ENCODE measurements around the gene WFIKKN1. TPM values are rescaled to one million over a fixed set of nuclear protein-coding genes. Genes with fewer than 3 reads are reported as not detected.

Gene WFIKKN1
- total and polyA plus RNA-seq, 4 donors, result 0.31 to 2.5 (median 0.61) TPM

DNA sequence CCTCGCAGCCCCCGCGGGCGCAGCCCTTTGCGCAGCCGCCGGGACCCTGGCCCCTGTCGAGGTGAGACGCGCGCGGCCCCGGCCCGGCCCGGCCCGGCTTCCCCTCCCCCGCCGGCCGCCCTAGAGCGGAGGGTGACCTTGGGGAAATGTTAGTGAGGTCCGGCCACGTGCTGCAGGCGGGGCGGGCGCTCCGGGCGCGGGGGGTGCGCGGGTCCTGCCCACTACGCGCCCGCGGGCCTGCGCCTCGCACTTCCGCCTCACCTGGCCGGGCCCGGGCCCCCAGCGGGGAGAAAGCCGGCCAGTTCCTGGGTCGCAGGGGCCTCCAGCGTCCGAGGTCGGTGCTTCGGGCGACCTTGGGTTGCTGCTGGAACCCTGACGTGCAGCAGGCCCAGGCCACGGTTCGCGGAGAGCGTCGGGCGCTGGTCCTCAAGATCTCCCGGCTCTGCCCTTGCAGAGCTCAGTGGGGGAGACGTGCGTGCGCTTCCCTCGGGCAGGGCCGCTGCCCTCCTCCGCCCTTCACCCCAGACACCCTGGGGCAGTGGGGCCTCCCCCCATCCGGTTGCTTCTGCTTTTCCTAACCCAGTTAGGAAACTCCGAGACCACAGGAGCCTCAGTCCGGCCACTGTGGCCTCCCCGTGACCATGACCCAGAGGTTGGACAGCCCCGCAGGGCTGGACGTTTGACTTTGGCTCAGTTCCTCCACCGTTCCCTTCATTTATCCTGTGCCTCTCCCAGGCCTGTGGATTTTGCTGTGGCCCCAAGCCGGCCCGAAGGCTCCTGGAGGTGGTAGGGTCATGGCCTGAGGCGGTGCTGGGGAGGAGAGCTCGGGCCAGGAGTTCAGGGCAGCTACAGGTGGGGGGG lies 11.6 kb downstream of the WFIKKN1 start:
- ATAC-seq (ENCODE audit: insufficient read depth, low FRiP score) (peak; percentile 70), DNase-seq (no peak)
- Histone ChIP-seq H3K27ac (ENCODE audit: low read depth in 1 of 2, low read length in 1 of 2) (peak overlapping the region; percentile 87 to 96), H3K9ac (ENCODE audit: insufficient read depth in 1 of 2, low read length in 2 of 2) (no peak overlapping the region), H3K36me3 (ENCODE audit: control insufficient read depth in 4 of 4, insufficient read depth in 4 of 4, low read length in 4 of 4) (peaks cover 0 to 2% (median 0%) of the 10 kb centered on the region in 4 donors), H3K9me3 (ENCODE audit: control insufficient read depth in 4 of 4, insufficient read depth in 3 of 4, low read length in 3 of 4) (no peaks in the 10 kb centered on the region), H3K4me3 (peak overlapping the region; percentile 73), H3K27me3 (ENCODE audit: control insufficient read depth in 3 of 3, insufficient read depth in 3 of 3, low read length in 2 of 3) (peaks cover 0 to 3% (median 0%) of the 10 kb centered on the region in 3 donors), H3K4me1 (ENCODE audit: control insufficient read depth in 5 of 5, insufficient read depth in 5 of 5, low read length in 5 of 5) (peaks cover 0 to 28% (median 5%) of the 10 kb centered on the region in 5 donors)
- WGBS, 2 donors, result 6% methylated on average over 50 to 72 of the region's 72 CpGs
- TF ChIP-seq, protein P1, sequence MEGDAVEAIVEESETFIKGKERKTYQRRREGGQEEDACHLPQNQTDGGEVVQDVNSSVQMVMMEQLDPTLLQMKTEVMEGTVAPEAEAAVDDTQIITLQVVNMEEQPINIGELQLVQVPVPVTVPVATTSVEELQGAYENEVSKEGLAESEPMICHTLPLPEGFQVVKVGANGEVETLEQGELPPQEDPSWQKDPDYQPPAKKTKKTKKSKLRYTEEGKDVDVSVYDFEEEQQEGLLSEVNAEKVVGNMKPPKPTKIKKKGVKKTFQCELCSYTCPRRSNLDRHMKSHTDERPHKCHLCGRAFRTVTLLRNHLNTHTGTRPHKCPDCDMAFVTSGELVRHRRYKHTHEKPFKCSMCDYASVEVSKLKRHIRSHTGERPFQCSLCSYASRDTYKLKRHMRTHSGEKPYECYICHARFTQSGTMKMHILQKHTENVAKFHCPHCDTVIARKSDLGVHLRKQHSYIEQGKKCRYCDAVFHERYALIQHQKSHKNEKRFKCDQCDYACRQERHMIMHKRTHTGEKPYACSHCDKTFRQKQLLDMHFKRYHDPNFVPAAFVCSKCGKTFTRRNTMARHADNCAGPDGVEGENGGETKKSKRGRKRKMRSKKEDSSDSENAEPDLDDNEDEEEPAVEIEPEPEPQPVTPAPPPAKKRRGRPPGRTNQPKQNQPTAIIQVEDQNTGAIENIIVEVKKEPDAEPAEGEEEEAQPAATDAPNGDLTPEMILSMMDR (IDR thresholded peaks at IDR 0.05; ENCODE audit: control extremely low read depth, extremely low read depth), result no peak

DNA sequence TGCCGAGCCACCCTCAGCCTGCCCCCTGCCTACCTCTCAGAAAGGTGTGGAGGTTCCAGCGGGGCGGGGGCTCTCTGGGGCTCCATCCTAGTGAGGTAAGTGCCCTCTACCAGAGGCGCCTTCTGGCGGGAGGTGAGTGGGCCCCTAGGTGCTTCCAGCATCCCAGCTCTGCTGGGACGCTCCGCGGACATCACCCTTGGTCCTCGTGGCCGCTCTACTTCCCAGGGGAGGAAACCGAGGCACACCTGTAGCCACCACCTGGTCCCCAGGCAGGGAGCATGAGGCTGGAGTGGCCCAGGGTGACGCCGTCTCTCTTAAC lies 12.2 kb downstream of the WFIKKN1 start:
- no peaks in the 10 kb centered on the region for H3K9me3 ChIP-seq (ENCODE audit: control insufficient read depth in 4 of 4, insufficient read depth in 3 of 4, low read length in 3 of 4)
- TF ChIP-seq, protein P1 (IDR thresholded peaks at IDR 0.05; ENCODE audit: control extremely low read depth, extremely low read depth), result no peak
- no peak overlapping the region for H3K4me3 ChIP-seq
- H3K27ac ChIP-seq (ENCODE audit: low read depth in 1 of 2, low read length in 1 of 2), result peak overlapping the region; percentile 87 to 96
- DNase-seq, result no peak
- WGBS, 2 donors, result 79 to 87% methylated on average over 13 of the region's 13 CpGs
- H3K36me3 ChIP-seq (ENCODE audit: control insufficient read depth in 4 of 4, insufficient read depth in 4 of 4, low read length in 4 of 4), result peaks cover 0 to 2% (median 0%) of the 10 kb centered on the region in 4 donors
- peaks cover 0 to 3% (median 0%) of the 10 kb centered on the region in 3 donors for H3K27me3 ChIP-seq (ENCODE audit: control insufficient read depth in 3 of 3, insufficient read depth in 3 of 3, low read length in 2 of 3)
- no peak for ATAC-seq (ENCODE audit: insufficient read depth, low FRiP score)
- peaks cover 0 to 29% (median 4%) of the 10 kb centered on the region in 5 donors for H3K4me1 ChIP-seq (ENCODE audit: control insufficient read depth in 5 of 5, insufficient read depth in 5 of 5, low read length in 5 of 5)
- H3K9ac ChIP-seq (ENCODE audit: insufficient read depth in 1 of 2, low read length in 2 of 2), result no peak overlapping the region

DNA sequence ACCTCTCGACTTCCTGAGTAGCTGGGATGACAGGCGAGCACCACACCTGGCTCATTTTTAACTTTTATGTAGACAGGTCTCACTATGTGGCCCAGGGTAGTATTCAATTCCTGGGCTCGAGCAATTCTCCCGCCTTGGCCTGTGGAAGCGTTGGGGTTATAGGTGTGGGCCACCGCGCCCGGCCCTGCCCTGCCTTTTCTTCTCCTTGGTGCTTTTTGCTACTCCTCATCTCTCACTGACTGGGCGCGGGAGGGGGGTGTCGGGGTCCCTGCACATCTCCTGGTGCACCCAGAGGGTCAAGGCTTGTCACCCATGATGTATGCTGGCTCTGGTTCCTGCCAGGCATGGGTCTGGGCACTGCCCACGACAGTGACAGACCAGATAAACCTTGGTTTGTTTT lies 13.8 kb downstream of the WFIKKN1 start:
- peaks cover 0 to 34% (median 8%) of the 10 kb centered on the region in 5 donors for H3K4me1 ChIP-seq (ENCODE audit: control insufficient read depth in 5 of 5, insufficient read depth in 5 of 5, low read length in 5 of 5)
- H3K4me3 ChIP-seq, result no peak overlapping the region
- no peak overlapping the region for H3K9ac ChIP-seq (ENCODE audit: insufficient read depth in 1 of 2, low read length in 2 of 2)
- H3K27me3 ChIP-seq (ENCODE audit: control insufficient read depth in 3 of 3, insufficient read depth in 3 of 3, low read length in 2 of 3), result peaks cover 0 to 3% (median 0%) of the 10 kb centered on the region in 3 donors
- no peaks in the 10 kb centered on the region for H3K9me3 ChIP-seq (ENCODE audit: control insufficient read depth in 4 of 4, insufficient read depth in 3 of 4, low read length in 3 of 4)
- no peak overlapping the region for H3K27ac ChIP-seq (ENCODE audit: low read depth in 1 of 2, low read length in 1 of 2)
- no peak for ATAC-seq (ENCODE audit: insufficient read depth, low FRiP score)
- H3K36me3 ChIP-seq (ENCODE audit: control insufficient read depth in 4 of 4, insufficient read depth in 4 of 4, low read length in 4 of 4), result peaks cover 0 to 2% (median 0%) of the 10 kb centered on the region in 4 donors
- no peak for DNase-seq
- TF ChIP-seq, protein P1 (IDR thresholded peaks at IDR 0.05; ENCODE audit: control extremely low read depth, extremely low read depth), result no peak
- WGBS, 2 donors, result 92 to 96% methylated on average over 12 of the region's 12 CpGs
